Stimulated activated CD4-positive, alpha-beta T cell treated with anti-CD3 and anti-CD28 coated beads, Interleukin-4, amount 100 ng/mL, for 48 hours (primary cell): ENCODE measurements around the gene VSTM4.

Experiments
- DNase-seq, 2 donors: peaks; one replicate each; pipeline ENCODE4 v3.0.0-alpha.2; 2020; ENCODE audit warnings: low read depth in 2 of 2

The VSTM4 gene

DNA sequence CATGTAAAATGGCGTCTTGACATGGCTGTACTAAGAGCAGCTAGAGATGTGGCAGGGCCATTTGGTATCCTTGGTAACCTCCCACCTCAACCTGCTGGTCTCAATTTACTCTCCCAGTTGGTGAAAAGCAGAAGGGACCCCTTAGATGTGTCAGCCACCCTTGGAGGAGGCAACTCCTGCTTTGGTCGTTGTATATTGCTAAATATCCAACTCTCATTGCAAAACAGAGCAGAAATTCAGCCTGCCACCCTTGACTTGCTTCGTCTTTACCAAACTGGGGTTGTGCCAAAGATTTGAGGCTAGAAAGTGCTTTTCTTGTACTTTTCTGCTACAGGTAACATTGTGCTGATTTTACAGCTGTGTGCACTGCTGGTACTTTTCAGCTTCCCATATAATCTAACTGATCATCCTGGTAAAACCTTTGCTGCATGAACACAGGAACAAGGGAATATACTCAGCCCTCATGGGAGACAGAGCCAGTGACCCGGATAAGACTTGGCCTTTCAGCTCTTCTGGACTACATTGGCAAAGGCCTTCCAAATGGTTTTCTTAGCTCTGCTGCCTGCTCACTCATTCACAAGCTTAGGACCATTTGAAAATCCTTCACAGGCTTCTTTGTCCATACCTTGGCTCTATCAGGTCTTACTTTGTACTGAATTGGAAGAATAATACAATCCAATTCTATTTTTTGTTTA lies 2.2 kb upstream of the VSTM4 start:
- DNase-seq, result no peak

DNA sequence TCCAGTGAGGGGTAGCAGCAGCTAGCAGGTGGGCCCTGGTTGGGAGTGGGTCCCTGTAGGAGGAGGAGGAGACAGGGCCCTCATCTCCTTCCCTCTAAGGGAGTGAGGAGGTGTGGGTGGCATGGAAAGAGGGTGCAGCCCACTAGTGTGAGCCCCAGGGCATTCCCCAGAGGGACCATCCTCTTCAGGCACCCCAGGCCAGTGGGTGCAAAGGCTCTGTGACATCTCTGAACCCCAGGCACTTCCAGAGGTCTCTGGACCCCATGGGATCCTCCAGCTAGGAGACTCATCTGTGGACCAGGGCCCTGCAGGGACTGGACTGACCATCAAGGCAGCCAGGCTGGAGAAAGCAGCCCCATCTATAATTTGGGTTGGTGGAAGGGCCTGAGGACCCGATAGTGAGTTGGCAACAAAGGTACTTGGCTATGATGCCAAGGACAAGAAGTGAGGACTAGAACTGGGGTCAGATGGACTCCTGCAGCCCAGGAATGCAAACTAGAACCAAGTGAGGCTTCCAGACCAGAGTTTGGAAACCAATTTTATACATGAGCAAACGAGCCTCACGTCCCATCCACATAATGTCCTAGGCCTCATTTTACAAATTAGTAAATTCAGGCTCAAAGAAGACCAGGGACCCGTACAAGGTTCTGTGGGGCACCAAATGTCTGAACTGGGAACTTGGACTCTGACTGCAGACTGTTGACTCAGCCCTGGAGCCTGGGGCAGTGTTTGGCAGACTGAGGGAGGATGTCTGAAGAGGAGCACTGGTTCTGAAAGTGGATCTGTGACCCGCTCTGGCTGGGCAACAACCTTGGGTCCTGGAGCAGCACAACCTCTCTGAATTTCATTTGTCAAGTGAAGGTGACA lies 1.4 kb upstream of the VSTM4 start:
- no peak for DNase-seq

DNA sequence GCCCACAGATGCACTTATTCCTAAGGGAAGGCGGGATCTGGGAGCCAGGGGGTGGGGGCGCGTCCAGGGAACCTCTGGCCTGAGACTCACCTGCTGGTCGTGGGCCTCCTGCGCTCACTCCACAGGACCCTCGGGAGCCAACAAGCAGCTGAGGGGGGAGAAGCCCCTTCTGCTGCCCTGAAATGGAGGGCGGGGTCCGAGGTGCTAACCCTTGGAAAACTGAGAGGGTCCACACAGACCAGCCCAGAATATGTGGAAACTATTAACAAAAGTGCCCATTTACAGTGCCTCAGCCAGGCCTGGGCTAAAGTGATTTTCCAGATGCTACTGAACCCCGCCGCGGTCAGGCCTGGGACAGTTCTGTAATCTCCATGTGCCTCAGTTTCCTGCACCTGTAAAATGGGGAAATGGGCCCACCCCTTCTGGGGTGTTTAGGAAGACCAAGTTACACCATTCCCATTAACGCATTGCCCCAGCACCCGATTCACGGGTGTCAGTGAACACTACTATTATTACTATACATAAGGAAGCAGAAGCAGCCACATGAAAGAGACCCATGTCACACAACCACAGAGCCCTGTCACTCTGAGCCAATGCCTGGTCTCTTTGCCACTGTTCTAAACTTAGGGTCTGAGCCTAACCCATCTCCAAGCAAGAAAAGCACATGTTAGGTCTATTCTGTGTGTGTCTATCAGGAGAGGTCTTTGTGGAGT lies 630 bp upstream of the VSTM4 start:
- no peak for DNase-seq

DNA sequence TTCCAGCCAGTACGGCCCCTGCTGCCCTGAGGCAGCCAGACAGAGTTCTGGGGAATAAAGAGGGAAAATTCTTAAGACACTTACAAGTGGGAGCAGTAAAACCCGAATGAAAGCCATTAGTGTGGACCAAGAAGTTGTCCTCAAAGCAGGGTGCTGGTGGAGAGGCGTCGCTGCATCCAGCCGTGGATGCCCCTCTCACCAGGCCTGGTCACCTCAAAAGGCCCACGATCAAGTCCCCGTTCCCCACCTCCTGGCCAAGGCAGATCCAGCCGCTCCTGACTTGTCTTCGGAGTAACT lies 656 bp downstream of the VSTM4 start:
- DNase-seq, result no peak

DNA sequence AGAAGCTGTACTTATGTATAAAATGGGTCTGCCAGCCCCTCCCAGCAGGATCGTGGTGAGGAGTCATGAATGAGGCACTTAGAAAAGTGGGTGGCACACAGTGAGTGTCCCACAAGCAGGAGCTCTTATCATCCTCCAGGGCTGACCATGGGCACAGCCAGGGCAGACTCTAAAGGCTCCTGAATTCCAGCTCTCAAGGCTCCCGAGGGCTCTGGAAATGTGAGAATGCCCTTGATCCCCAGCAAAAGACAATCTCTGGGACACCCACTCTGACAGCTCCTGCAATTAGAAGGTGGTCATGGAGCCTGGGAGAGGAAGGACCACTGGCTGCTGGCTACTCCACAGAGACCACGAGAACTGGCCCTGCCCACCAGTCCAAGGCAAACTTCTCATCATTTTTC lies 1.6 kb downstream of the VSTM4 start:
- no peak for DNase-seq

- DNase-seq, result no peak
These were observed 2.5 kb downstream of the VSTM4 start for GRCh38 chr10:49112851-49113250.

DNA sequence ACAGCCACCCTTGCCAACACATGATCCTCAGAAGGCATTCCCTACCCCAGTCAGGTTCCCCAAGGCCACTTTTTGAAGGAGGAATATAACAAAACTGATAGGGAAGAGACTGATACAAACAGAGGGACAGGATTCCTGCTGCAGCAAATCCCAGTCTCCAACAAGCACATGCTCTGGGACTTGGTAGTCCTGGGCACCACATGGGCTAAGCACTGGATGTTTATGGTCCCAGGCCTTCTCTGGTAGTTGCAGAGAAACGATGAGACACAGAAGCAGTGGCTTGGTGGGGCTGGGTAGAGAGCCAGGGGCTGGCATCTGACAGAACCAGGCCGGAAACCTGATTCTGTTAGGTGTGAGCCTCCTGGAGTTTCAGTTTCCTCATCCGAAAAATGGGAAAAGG lies 3.2 kb downstream of the VSTM4 start:
- DNase-seq, result no peak

- DNase-seq, result no peak
These were observed 4.0 kb downstream of the VSTM4 start for GRCh38 chr10:49111320-49111698.

GRCh38 chr10:49110684-49111319 lies 4.5 kb downstream of the VSTM4 start:
- no peak for DNase-seq

GRCh38 chr10:49109669-49110340 lies 5.5 kb downstream of the VSTM4 start:
- DNase-seq, result no peak

DNA sequence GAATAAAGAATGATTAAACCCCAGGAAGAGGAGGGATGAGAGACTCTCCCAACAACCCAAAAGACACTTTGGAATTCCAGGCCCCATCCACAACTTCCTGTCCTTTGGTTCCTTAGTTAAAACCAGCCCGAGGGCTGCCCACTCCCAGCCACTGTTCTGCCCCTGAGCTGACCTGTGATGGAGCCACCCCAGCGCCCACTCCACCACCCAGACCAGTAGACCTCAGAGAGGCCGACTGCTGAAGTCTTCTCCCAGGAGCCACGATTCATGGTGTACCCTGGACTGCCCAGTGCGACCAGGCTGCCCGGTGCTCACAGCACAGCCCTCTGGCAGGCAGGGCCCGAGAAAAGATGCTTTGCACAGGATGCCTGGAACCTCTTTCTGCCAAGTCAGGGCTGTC lies 6.7 kb downstream of the VSTM4 start:
- DNase-seq, result no peak

DNA sequence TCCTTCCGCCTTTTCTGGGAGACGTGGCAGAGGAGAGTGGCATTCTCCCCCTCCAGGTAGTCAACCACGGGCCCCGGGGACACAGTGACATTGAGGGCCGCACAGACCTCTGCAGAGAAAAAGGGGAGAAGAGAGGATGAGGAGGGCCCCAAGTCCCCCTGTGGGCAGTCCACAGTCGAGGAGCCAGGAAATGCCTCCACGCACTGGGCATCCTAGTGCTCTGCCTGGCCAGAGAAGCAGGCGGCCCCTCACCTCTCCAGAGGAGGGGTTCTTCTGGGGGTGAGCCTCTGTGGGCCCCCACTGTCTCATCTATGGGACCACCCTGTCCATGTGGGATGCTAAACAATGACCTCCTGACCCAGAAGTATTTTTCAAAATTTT lies 7.4 kb downstream of the VSTM4 start:
- DNase-seq, result no peak

DNA sequence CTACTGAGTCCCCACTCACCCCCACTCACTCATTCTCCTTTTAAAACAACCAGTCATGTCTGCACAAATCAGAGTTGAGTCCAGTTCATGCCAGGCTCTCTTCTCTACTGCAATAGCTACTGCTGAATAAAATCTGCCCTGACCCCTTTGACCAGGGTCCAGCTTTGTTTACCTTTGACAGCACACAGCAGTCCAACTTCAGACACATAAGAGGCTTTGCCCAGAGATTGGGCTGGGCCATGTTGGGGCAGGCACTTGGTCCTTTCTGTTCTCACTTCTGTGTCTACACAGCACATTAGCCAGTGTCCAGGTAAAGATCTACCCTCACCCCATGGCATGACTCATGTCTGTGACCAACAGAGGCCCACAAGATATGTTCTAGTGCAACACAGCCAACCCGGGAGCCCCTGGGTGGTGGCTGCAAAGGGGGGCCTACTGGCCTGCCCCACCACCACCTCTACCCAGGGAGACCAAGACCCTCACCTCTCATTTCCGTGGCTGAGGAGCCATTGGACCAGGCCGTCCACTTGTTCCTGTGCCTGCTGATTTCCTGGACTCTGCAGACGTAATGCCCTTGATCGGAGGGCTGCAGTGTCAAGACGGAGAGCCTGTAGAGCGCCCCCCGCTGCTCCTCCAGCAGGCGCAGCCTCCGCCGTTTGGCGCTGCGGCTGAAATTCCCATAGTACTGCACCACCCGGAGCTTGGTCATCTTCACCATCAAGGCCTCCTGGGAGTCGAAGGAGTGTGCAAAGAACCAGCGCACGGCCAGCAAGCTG lies 8.0 kb downstream of the VSTM4 start:
- no peak for DNase-seq

- no peak for DNase-seq
These were observed 8.9 kb downstream of the VSTM4 start for GRCh38 chr10:49106451-49106850.

DNA sequence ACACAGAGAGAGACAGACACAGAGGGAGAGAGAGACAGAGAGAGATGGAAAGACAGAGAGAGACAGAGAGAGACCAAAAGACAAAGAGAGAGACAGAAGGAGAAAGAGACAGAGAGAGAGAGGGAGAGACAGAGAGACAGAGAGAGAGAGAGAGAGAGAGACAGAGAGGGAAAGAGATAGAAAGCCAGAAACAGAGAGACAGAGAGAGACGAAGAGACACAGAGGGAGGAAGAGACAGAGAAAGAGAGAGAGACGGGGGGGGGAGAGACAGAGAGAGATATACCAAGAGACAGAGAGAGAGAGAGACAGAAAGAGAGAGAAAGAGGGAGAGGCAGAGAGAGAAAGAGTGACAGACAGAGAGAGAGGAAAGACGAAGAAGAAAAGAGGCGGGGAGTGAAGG lies 10.2 kb downstream of the VSTM4 start:
- no peak for DNase-seq

- no peak for DNase-seq
These were observed 11.0 kb downstream of the VSTM4 start for GRCh38 chr10:49104323-49104722.

GRCh38 chr10:49103761-49104160 lies 11.6 kb downstream of the VSTM4 start:
- DNase-seq, result no peak

GRCh38 chr10:49099046-49099445 lies 16.3 kb downstream of the VSTM4 start:
- DNase-seq, result no peak

GRCh38 chr10:49096890-49097445 lies 18.4 kb downstream of the VSTM4 start:
- no peak for DNase-seq

DNA sequence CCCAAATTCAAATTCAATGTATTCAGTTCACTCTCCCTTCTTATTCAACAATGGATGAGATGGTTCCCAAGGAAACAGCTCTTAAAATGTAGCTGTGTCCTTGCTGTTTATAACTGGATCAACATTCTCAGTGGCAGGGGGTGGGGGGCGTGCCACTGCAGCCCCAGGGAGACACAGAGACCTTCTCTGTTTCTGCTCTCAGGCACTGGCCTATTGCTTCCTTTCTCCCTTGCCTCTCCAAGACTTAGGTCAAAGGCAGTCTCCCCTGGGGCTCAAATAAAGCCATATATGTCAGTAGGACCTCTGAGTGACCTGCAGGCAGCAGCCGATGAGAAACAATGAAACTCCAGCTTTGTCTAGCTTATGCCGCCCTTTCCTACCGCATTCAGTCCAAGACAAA lies 20.7 kb downstream of the VSTM4 start:
- no peak for DNase-seq

- no peak for DNase-seq
These were observed 21.4 kb downstream of the VSTM4 start for GRCh38 chr10:49093922-49094321.
